HEK293T (cell line): ENCODE measurements around the gene IFNL1.

Source experiments
- CTCF ChIA-PET: fragments of 350-600 bp; formaldehyde crosslinking; extraction: SDS; loops from one replicate; lab custom pipeline; 2021; ENCODE audit warnings: antibody characterized with exemption, inconsistent platforms; lab: Yijun Ruan, JAX
- POLR2A ChIA-PET: fragments of 350-600 bp; formaldehyde crosslinking; extraction: SDS; loops from one replicate; lab custom pipeline; 2020; ENCODE audit warnings: antibody characterized with exemption, inconsistent platforms; lab: Yijun Ruan, JAX
- DNase-seq: peaks from one replicate; pipeline ENCODE4 v3.0.0; 2012; ENCODE audit warnings: mixed read lengths; ENCODE audit errors: extremely low spot score
- ARNT ChIP-seq: fragments of 450-650 bp; IDR thresholded peaks from 2 replicates; pipeline ENCODE4 v1.6.1; 2017; ENCODE audit warnings: mild to moderate bottlenecking
- BHLHE40 ChIP-seq: fragments of 450-650 bp; IDR thresholded peaks from 2 replicates; pipeline ENCODE4 v1.6.1; 2016; ENCODE audit warnings: mild to moderate bottlenecking, moderate library complexity, borderline replicate concordance
- CTBP1 ChIP-seq: fragments of 450-650 bp; IDR thresholded peaks from 2 replicates; pipeline ENCODE4 v1.6.1; 2016; ENCODE audit warnings: borderline replicate concordance
- ELF4 ChIP-seq: fragments of 450-650 bp; IDR thresholded peaks from 2 replicates; pipeline ENCODE4 v1.6.1; 2017; ENCODE audit warnings: antibody characterized with exemption
- FOXA1 ChIP-seq: fragments of 450-650 bp; IDR thresholded peaks from 2 replicates; pipeline ENCODE4 v1.6.1; 2016; ENCODE audit warnings: mild to moderate bottlenecking
- FOXK2 ChIP-seq: fragments of 450-650 bp; IDR thresholded peaks from 2 replicates; pipeline ENCODE4 v1.6.1; 2016; ENCODE audit warnings: mild to moderate bottlenecking
- FOXM1 ChIP-seq: fragments of 450-650 bp; IDR thresholded peaks from 2 replicates; pipeline ENCODE4 v1.6.1; 2017; ENCODE audit warnings: mild to moderate bottlenecking, borderline replicate concordance
- HDGF ChIP-seq: fragments of 450-650 bp; IDR thresholded peaks from 2 replicates; pipeline ENCODE4 v1.6.1; 2017; ENCODE audit warnings: antibody characterized with exemption, borderline replicate concordance
- L3MBTL2 ChIP-seq: fragments of 450-650 bp; conservative IDR thresholded peaks from 2 replicates; pipeline ENCODE4 v1.6.1; 2016; ENCODE audit warnings: mild to moderate bottlenecking
- LEF1 ChIP-seq: fragments of 450-650 bp; IDR thresholded peaks from 2 replicates; pipeline ENCODE4 v1.6.1; 2017; ENCODE audit warnings: mild to moderate bottlenecking, borderline replicate concordance
- NFRKB ChIP-seq: fragments of 450-650 bp; IDR thresholded peaks from 2 replicates; pipeline ENCODE4 v1.6.1; 2016; ENCODE audit warnings: mild to moderate bottlenecking, moderate library complexity
- SP1 ChIP-seq: fragments of 450-650 bp; IDR thresholded peaks from 2 replicates; pipeline ENCODE4 v1.6.1; 2017
- SUZ12 ChIP-seq: fragments of 450-650 bp; IDR thresholded peaks from 2 replicates; pipeline ENCODE4 v1.6.1; 2016; ENCODE audit warnings: mild to moderate bottlenecking
- TARDBP ChIP-seq: fragments of 450-650 bp; IDR thresholded peaks from 2 replicates; pipeline ENCODE4 v1.6.1; 2016
- ZNF384 ChIP-seq: fragments of 450-650 bp; IDR thresholded peaks from 2 replicates; pipeline ENCODE4 v1.6.1; 2016
- TF ChIP-seq, protein P1 (sequence below): fragments of 450-650 bp; IDR thresholded peaks from 2 replicates; pipeline ENCODE4 v1.6.1; 2016

The IFNL1 gene

GRCh38 chr19:39284032-39284431 lies 12.2 kb upstream of the IFNL1 start:
- POLR2A ChIA-PET: no interaction called here
- CTCF ChIA-PET: no interaction called here
- TF ChIP-seq HDGF: no peak
- TF ChIP-seq NFRKB: no peak
- TF ChIP-seq, protein P1, sequence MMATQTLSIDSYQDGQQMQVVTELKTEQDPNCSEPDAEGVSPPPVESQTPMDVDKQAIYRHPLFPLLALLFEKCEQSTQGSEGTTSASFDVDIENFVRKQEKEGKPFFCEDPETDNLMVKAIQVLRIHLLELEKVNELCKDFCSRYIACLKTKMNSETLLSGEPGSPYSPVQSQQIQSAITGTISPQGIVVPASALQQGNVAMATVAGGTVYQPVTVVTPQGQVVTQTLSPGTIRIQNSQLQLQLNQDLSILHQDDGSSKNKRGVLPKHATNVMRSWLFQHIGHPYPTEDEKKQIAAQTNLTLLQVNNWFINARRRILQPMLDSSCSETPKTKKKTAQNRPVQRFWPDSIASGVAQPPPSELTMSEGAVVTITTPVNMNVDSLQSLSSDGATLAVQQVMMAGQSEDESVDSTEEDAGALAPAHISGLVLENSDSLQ: no peak
- no peak for TF ChIP-seq SUZ12
- TF ChIP-seq ZNF384: no peak
- TF ChIP-seq LEF1: no peak
- TF ChIP-seq SP1: no peak
- no peak for TF ChIP-seq CTBP1
- TF ChIP-seq FOXA1: no peak
- no peak for TF ChIP-seq ELF4
- TF ChIP-seq TARDBP: no peak
- no peak for TF ChIP-seq L3MBTL2
- TF ChIP-seq FOXK2: no peak
- TF ChIP-seq ARNT: no peak
- TF ChIP-seq BHLHE40: no peak
- no peak for TF ChIP-seq FOXM1
- no peak for DNase-seq

- no peak for TF ChIP-seq LEF1
- TF ChIP-seq ZNF384: no peak
- no peak for TF ChIP-seq TARDBP
- no peak for TF ChIP-seq NFRKB
- no peak for TF ChIP-seq CTBP1
- TF ChIP-seq SP1: no peak
- TF ChIP-seq FOXA1: no peak
- no peak for TF ChIP-seq HDGF
- TF ChIP-seq FOXM1: no peak
- no peak for TF ChIP-seq ELF4
- ChIA-PET POLR2A (no interaction called here), CTCF (no interaction called here)
- DNase-seq: no peak
Observed at GRCh38 chr19:39293394-39293793, 2.8 kb upstream of the IFNL1 start.

DNA sequence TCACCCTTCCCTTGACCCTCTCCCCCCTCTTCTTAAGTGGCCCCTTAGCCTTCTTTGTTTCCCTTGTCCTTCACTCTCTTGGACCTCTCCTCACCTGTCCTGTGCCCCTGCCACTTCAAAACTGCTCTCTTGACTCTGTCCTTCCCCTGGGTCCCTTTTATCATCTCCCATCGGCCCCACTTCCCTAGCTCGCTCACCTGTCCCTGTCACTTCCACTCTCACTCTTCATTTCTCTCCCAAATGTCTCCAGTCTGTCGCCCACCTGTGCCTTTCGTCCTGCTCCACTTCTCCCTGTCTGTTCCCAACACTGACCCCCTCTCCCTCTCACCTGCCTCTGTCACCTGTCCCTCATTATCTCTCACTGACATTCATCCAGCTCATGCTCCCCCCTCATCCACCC lies 699 bp downstream of the IFNL1 start:
- no peak for DNase-seq
- CTCF ChIA-PET: no interaction called here
- TF ChIP-seq, protein P1: no peak
- TF ChIP-seq CTBP1 (no peak), SP1 (no peak), FOXK2 (no peak), FOXM1 (no peak), BHLHE40 (no peak), HDGF (no peak), ELF4 (no peak), LEF1 (no peak), ZNF384 (no peak), SUZ12 (no peak), L3MBTL2 (no peak), NFRKB (no peak), ARNT (no peak), TARDBP (no peak), FOXA1 (no peak)
- POLR2A ChIA-PET: no interaction called here

DNA sequence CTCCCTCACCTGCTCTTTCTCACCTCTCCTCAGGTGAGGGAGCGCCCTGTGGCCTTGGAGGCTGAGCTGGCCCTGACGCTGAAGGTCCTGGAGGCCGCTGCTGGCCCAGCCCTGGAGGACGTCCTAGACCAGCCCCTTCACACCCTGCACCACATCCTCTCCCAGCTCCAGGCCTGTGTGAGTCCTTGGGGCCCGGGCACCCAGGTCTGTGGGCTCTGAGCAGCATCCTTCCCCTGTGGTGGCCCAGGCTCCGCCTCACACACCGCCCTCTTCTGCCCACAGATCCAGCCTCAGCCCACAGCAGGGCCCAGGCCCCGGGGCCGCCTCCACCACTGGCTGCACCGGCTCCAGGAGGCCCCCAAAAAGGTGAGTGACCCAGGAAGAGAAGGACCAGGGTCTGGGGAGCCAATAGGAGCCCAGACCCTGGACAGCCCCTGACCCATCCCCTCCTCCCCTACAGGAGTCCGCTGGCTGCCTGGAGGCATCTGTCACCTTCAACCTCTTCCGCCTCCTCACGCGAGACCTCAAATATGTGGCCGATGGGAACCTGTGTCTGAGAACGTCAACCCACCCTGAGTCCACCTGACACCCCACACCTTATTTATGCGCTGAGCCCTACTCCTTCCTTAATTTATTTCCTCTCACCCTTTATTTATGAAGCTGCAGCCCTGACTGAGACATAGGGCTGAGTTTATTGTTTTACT lies 1.9 kb downstream of the IFNL1 start:
- TF ChIP-seq L3MBTL2: no peak
- TF ChIP-seq BHLHE40: no peak
- no peak for TF ChIP-seq ELF4
- TF ChIP-seq FOXA1: no peak
- no peak for TF ChIP-seq CTBP1
- TF ChIP-seq SUZ12: no peak
- no peak for TF ChIP-seq FOXM1
- TF ChIP-seq, protein P1: no peak
- no peak for TF ChIP-seq ARNT
- no peak for TF ChIP-seq FOXK2
- no peak for TF ChIP-seq LEF1
- TF ChIP-seq HDGF: no peak
- no peak for TF ChIP-seq SP1
- TF ChIP-seq TARDBP: no peak
- no peak for TF ChIP-seq ZNF384
- TF ChIP-seq NFRKB: no peak
- POLR2A ChIA-PET: no interaction called here
- CTCF ChIA-PET: no interaction called here
- no peak for DNase-seq

- POLR2A ChIA-PET: interaction anchor here (1.2 kb wide), 1 partner anchor 43 kb away, joined by 3 read pairs; the partner anchor contains the start of gene SAMD4B
- CTCF ChIA-PET: no interaction called here
- no peak for DNase-seq
- TF ChIP-seq, protein P1: no peak
- TF ChIP-seq HDGF (no peak), FOXA1 (no peak), CTBP1 (no peak), SUZ12 (no peak), BHLHE40 (no peak), ARNT (no peak), ZNF384 (no peak), TARDBP (no peak), L3MBTL2 (no peak), LEF1 (no peak), FOXM1 (no peak), FOXK2 (no peak), NFRKB (no peak), SP1 (no peak), ELF4 (no peak)
Observed at GRCh38 chr19:39299404-39299803, 3.2 kb downstream of the IFNL1 start.
